ENCODE results near the gene WDR82. TPM values are rescaled to one million over a fixed set of nuclear protein-coding genes. Genes with fewer than 3 reads are reported as not detected.

Gene WDR82
- total RNA-seq, 1 donor from 2014 or later: 74.9 TPM

DNA sequence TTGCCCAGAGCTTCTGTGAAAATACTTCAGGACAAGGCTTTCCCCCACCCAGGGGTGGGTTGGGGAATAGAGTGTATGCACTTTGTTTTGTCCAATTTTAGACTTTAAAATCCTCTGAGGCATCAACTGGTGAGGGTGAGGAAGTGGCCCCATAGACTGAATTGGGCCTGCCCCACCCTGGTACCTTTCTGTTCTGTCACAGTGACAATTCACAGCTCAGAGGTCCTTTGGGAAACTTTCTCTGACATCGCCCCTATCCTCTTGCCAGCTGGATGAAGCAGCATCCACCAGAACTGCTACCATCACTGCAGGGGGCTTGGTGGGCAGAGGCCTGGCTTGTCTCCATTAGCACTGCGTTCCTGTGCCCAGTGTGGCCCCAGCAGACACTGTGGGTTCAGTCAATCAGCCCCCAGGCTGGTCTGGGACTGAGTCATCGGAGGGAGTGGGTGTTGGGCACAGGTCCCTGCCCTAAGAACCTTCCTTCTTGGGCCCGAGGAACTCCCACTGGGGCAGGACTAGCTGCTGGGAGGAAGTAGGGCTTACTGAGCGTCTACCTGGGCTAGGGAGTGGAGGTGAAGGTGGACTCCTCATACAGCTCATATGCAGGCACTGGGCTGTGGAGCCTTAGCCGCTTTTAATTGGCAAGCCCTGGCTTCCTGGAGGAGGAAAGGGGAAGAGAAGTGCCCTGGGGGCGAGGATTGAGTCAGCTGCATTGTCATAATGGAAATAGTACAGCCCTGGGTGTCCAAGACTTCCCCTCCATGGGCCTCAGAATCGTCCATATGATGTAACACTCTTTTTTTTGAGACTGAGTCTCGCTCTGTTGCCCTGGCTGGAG lies 34.4 kb downstream of the WDR82 start:
- Mint-ChIP-seq H3K9me3 (ENCODE audit: low read depth) (peaks cover 3% of the 10 kb centered on the region), H3K4me1 (ENCODE audit: low read depth) (peaks cover 54% of the 10 kb centered on the region), H3K4me3 (ENCODE audit: unreplicated experiment) (peak overlapping the region; percentile 65), H3K36me3 (ENCODE audit: low read depth) (peaks cover 2% of the 10 kb centered on the region), H3K27me3 (ENCODE audit: low read depth) (no peaks in the 10 kb centered on the region), H3K27ac (ENCODE audit: unreplicated experiment) (peak overlapping the region; percentile 73)
- DNase-seq (ENCODE audit: low spot score): peak; percentile 65
- TF ChIP-seq CTCF (IDR thresholded peaks at IDR 0.05): no peak

- peaks cover 61% of the 10 kb centered on the region for H3K4me1 Mint-ChIP-seq (ENCODE audit: low read depth)
- TF ChIP-seq CTCF (IDR thresholded peaks at IDR 0.05): no peak
- peaks cover 3% of the 10 kb centered on the region for H3K9me3 Mint-ChIP-seq (ENCODE audit: low read depth)
- no peaks in the 10 kb centered on the region for H3K36me3 Mint-ChIP-seq (ENCODE audit: low read depth)
- no peak for DNase-seq (ENCODE audit: low spot score)
- no peak overlapping the region for H3K27ac Mint-ChIP-seq (ENCODE audit: unreplicated experiment)
- H3K4me3 Mint-ChIP-seq (ENCODE audit: unreplicated experiment): no peak overlapping the region
- no peaks in the 10 kb centered on the region for H3K27me3 Mint-ChIP-seq (ENCODE audit: low read depth)
Observed at GRCh38 chr3:52242039-52242438, 36.4 kb downstream of the WDR82 start.

DNA sequence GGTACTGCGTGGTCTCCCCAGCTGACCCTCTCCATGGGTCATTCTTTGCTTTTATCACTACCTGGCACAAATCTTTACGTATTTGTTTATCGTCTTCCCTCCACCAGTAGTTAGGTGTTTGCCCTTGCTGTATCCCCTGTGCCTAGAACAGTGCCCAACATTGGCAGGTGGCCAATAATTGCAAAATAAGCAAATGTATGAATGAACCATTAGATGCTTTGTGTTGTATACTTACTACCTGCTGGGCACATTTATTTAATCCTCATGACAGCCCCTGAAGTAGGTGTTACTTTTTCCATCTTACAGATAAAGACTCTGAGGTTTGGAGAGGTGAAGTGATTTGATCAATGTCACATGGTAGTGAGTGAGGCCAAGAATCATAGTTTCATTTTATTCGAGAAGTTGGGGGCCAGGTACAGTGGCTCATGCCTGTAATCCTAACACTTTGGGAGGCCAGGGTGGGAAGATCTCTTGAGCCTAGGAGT lies 37.5 kb downstream of the WDR82 start:
- Mint-ChIP-seq H3K9me3 (ENCODE audit: low read depth) (peaks cover 3% of the 10 kb centered on the region), H3K27ac (ENCODE audit: unreplicated experiment) (peak overlapping the region; percentile 94), H3K4me3 (ENCODE audit: unreplicated experiment) (no peak overlapping the region), H3K4me1 (ENCODE audit: low read depth) (peaks cover 60% of the 10 kb centered on the region), H3K27me3 (ENCODE audit: low read depth) (no peaks in the 10 kb centered on the region), H3K36me3 (ENCODE audit: low read depth) (no peaks in the 10 kb centered on the region)
- TF ChIP-seq CTCF (IDR thresholded peaks at IDR 0.05): no peak
- no peak for DNase-seq (ENCODE audit: low spot score)

DNA sequence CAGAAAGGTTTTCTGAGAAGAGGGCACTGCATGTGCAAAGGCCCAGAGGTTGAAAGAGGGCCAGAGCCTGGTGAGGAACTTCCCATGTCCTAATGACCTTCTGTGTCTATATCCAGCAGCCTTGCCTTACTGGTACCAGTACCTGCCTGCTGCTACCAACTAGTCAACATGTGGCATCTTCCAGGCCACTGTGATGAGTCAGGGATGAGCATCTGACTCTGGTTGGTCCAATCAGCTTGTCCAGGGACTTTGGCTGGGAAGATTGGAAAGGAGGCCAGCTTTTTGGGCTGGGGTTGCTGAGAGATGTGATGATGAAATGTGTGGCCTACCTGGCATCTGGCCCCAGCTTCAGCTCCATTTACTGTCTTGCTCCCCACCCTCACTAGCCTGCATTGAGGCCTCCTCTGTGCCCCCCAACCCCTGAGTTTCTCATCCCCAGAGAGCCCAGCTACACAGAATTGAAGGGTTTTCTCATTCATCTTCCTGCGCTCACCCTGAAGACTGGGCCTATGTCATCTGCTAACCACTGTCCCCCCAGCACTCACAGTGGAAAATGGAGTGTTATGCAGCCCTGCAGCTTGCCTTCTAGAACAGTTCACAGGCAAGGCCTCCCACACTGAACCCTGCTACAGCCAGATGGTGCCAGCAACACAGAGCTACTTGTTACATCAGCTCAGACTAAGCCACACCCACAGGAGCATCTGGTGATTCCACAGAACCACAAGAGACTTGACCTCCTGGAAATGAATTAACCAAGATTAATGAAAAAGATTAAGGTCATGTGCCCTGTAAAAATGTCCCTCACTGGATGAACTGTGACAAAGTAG lies 38.2 kb downstream of the WDR82 start:
- no peaks in the 10 kb centered on the region for H3K36me3 Mint-ChIP-seq (ENCODE audit: low read depth)
- H3K27ac Mint-ChIP-seq (ENCODE audit: unreplicated experiment): peak overlapping the region; percentile 94
- peak overlapping the region; percentile 84 for H3K4me3 Mint-ChIP-seq (ENCODE audit: unreplicated experiment)
- peaks cover 65% of the 10 kb centered on the region for H3K4me1 Mint-ChIP-seq (ENCODE audit: low read depth)
- peaks cover 3% of the 10 kb centered on the region for H3K9me3 Mint-ChIP-seq (ENCODE audit: low read depth)
- peak; percentile 29 for DNase-seq (ENCODE audit: low spot score)
- H3K27me3 Mint-ChIP-seq (ENCODE audit: low read depth): no peaks in the 10 kb centered on the region
- no peak for TF ChIP-seq CTCF (IDR thresholded peaks at IDR 0.05)
